ENCODE measurements around the gene ATOSB.

Gene ATOSB

DNA sequence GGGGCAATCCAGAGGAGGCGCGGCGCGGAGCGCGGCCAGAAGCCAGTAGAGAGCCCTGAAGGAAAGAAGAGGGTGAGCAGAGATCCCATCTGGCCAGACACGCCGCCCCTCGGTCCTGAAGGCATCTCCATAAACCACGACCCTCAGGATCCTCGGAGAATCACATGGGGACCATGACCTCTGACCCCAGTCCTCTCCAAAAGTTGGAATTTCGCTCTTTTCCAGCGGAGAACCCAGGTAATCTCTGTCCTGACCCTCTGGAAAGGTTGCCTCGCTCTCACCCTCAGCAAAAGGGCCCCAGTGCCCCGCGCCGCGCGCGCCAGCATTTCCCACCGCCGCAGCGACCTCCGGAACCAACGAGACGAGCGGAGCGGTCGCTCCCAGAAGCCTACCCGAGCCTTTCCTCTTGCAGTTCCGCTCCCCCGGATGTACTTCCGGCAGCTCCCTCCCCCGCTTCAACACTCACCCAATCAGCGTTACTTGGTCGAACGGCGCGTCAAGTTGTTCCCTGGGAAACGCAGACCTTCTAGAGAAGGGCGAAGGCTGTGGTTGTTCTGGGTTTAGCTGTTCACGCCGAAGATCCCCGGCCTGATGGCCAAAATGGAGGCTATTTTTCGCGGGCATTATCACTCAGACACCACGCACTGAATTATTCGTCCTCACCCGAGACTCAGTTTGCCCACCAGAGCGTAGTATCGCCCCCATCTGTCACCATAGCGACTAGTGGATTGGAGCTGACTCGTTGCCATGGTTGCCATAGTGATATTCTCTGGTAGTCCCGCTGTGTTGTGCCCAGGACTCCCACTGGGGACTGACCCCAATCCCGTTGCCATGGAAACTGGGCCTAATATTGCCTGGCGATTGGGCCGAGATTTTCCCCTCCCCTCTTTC, 12.6 kb downstream of the ATOSB start, which contains the start of gene STOML2:
TSS of gene STOML2 (minus strand) at position 363 of the 891 bp plus-strand sequence. CDS start at position 326, 37 bp downstream.
- peak within 1 kb of the TSS; percentile 52 for H3K4me3 ChIP-seq (ENCODE audit: control insufficient read depth, low read depth, low read length)
- TF ChIP-seq CTCF (IDR thresholded peaks at IDR 0.05; ENCODE audit: control insufficient read depth, insufficient read depth, low read depth, low read length, missing control alignments): no peak
- peak; percentile 85 for DNase-seq (ENCODE audit: low read depth)

DNA sequence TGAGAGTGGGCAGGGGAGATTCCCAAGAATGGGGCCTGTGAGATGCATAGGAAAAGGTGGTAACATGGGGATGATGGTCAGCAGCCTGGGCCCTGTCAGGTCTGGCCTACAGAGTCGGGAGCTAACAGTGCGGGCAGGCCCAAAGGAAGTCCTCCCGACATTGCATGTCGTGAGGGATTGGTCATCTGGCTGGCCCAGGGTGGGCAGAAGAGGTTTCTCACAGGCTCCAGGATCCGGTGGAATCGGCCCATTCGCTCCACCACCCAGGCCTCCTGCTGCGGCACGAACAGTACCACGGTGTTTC, 13.2 kb downstream of the ATOSB start:
- TF ChIP-seq CTCF (IDR thresholded peaks at IDR 0.05; ENCODE audit: control insufficient read depth, insufficient read depth, low read depth, low read length, missing control alignments): no peak
- peak overlapping the region; percentile 52 for H3K4me3 ChIP-seq (ENCODE audit: control insufficient read depth, low read depth, low read length)
- no peak for DNase-seq (ENCODE audit: low read depth)

GRCh38 chr9:35097573-35097972, 18.1 kb downstream of the ATOSB start:
- no peak overlapping the region for H3K4me3 ChIP-seq (ENCODE audit: control insufficient read depth, low read depth, low read length)
- TF ChIP-seq CTCF (IDR thresholded peaks at IDR 0.05; ENCODE audit: control insufficient read depth, insufficient read depth, low read depth, low read length, missing control alignments): no peak
- no peak for DNase-seq (ENCODE audit: low read depth)

- TF ChIP-seq CTCF (IDR thresholded peaks at IDR 0.05; ENCODE audit: control insufficient read depth, insufficient read depth, low read depth, low read length, missing control alignments): peak; percentile 97
- peak within 1 kb of the TSS; percentile 97 for H3K4me3 ChIP-seq (ENCODE audit: control insufficient read depth, low read depth, low read length)
- no peak for DNase-seq (ENCODE audit: low read depth)
Observed at GRCh38 chr9:35096035-35096849, 19.4 kb downstream of the ATOSB start, which contains the start of gene PIGO. TSS of gene PIGO (minus strand) at chr9:35096591. CDS start at chr9:35095565, 1,026 bp downstream.

GRCh38 chr9:35091536-35091935, 24.1 kb downstream of the ATOSB start:
- TF ChIP-seq CTCF (IDR thresholded peaks at IDR 0.05; ENCODE audit: control insufficient read depth, insufficient read depth, low read depth, low read length, missing control alignments): no peak
- DNase-seq (ENCODE audit: low read depth): no peak
- no peak overlapping the region for H3K4me3 ChIP-seq (ENCODE audit: control insufficient read depth, low read depth, low read length)

DNA sequence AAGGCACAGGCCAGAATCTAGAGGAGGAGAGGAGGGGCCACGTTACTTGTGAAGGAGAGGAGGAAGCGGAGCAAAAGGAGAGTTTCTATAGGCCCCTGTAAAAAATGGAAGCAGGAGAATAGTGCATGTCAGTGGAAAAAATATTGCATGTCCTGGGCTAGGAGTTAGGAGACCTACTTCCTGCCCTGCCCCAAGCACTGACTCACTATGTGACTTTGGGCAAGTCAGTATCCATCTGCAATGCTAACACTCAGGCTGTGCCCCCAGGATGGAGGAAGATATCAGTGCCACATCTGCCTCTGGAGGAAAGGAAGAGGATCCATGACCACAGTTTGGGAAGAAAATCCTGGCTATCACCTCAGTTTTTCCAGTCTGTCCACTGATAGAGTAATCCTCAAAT, 26.2 kb downstream of the ATOSB start:
- no peak overlapping the region for H3K4me3 ChIP-seq (ENCODE audit: control insufficient read depth, low read depth, low read length)
- DNase-seq (ENCODE audit: low read depth): no peak
- TF ChIP-seq CTCF (IDR thresholded peaks at IDR 0.05; ENCODE audit: control insufficient read depth, insufficient read depth, low read depth, low read length, missing control alignments): no peak

All from AG09309 (cell line).